SKM-1 (cell line): Measurements from ENCODE around the gene GNAO1.

Experiments used
- DNase-seq: peaks from one replicate; lab custom pipeline; 2025; ENCODE audit not compliant: unreplicated experiment; lab: John Stamatoyannopoulos, UW

Gene GNAO1

GRCh38 chr16:56282451-56282850 is 91.2 kb downstream of the GNAO1 start:
- DNase-seq = peak; percentile 18

DNA sequence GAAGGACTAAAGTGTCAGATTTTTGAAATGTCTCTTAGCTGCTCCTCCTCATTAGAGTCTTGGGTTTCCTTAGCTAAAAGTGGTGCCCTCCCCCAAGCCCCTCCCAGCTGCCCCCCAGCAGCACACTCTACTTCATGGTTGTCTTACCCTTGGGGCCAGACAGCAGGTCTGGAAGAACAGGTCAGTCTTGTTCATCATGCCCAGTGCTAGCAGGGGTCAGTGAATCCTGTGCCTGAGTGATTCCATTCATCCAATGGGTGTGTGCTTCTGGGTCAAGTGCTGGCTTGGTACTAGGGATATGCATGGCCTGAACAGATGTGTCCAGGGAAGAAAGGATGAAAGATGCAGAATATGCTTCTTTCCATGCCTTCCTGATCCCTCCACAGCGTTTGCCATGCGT is 93.2 kb downstream of the GNAO1 start:
- no peak for DNase-seq

- DNase-seq = no peak
These were observed 95.5 kb downstream of the GNAO1 start for GRCh38 chr16:56286809-56287208.

GRCh38 chr16:56288019-56288418 is 96.7 kb downstream of the GNAO1 start:
- DNase-seq = no peak

GRCh38 chr16:56289416-56289815 is 98.1 kb downstream of the GNAO1 start:
- no peak for DNase-seq

GRCh38 chr16:56289862-56290261 is 98.6 kb downstream of the GNAO1 start:
- no peak for DNase-seq

DNA sequence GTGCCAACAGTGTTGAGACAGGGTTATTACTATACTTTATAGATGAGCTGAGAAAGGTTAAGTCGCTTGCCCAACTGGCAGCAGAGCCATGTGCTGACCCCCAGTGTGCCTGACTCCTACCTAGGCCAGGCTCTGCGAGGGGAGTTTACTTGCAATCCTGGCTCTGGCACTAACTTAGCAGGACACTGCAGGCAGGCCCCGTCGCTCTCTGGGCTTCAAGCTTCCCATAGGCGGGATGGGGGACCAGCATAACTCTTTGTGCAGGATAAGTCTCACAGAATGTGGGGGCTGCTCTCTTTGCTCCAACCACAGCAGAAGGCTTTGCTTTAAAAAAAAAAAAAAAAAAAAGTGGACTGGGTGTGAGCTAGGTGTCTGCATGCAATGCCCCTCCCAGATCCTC is 102.7 kb downstream of the GNAO1 start:
- DNase-seq = no peak

- no peak for DNase-seq
These were observed 103.3 kb downstream of the GNAO1 start for GRCh38 chr16:56294579-56294978.

GRCh38 chr16:56295059-56295665 is 103.9 kb downstream of the GNAO1 start:
- DNase-seq = no peak

DNA sequence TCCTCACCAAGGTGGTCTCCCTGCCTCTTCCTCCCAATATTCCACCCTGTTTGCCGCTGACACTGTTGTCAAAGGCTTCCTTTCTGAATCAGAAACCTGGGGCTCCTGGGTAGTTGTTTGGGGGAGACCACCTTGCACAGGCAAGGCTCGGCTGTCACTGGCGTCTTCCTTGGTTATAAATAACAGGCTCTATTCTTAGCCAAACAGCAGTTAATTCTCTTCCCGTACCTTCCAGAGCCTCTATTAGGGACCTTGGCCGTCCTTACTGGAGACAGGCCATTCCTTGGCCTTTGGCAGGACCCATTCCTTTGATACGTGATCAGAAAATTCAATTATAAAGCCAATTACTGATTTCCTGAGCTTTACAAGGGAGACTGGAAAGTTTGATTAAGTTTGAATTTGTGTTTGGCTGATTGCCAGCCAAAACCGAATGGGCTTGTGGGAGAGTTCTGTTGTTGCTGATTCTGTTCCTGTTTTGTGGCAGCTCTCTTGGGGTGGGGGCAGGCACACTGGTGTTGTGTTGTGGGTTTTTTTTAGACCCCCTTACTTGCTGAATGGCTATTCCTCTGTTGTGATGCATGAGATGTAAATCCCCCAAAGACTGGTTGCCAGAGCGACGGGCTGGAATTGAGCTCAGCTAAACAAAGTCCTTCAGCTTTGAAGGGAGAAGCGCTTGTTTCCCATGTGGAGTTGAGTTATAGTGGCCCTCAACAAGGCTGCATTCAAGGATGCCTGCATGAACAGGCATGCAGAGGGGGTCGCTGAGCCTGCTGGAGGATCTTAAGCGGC is 104.6 kb downstream of the GNAO1 start:
- no peak for DNase-seq

GRCh38 chr16:56297684-56298083 is 106.4 kb downstream of the GNAO1 start:
- no peak for DNase-seq

GRCh38 chr16:56298116-56298515 is 106.8 kb downstream of the GNAO1 start:
- DNase-seq = no peak

- DNase-seq = no peak
These were observed 107.8 kb downstream of the GNAO1 start for GRCh38 chr16:56298948-56299596.

DNA sequence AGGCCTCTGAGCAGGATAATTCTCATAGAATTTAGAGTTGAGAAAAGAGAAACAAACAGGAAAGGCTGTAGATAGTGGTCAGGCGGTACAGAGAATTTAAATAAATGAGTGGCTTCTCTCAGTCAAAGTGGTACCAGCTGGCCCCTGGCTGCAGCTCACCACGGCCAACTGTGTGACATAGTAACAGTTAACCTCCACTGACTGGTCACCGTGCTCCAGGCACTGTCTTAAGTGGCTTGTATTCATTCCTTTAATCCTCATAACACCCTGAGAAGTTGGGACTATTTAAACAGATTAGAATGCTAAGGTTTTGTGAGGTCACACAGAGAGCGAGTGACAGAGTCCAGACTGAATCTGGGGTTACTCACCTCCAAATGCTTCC is 108.9 kb downstream of the GNAO1 start:
- DNase-seq = no peak

DNA sequence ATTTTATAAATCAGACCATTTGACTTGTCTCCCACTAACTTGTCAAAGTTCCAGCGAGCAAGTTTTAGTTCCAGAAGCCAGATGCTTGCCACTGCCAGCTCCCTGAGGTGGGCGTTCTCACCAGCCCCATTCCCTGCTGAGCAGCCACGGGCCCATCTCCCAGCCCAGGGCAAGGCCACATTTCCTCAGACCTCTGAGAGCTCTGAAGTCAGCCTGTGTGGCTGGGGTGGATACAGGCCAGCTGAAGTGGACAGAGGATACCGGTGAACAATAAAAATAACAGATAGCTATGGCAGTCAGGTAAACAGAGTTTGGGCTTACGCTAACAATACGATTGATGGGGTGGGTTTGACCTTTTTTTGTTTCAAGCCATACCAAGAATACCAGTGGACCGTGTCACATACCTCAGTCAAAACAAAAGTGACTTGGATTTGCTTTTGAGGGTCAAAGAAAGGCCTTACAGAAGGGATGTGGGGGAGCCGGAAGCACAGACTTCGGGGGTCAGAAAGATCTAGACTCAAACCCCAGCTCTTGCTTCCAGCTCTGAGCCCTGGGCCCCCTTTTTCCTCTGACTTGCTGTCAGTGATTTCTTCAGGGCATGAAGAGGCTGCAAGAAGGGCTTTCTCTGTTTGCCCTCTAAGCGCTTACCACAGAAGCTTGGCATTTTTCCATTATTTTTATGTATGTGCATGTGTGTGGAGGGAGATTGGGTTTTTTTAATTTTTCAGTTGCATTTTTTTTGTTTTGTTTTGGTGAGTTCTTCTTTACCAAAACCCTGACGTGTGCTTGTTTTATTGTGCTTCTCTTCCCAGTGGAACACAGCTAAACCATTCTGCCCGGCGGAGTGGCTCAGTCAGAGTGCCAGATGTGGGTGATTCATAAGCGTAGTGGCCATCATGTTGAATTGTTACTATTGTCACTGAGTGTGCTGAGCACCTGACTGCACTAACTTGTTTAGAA is 109.9 kb downstream of the GNAO1 start:
- no peak for DNase-seq

DNA sequence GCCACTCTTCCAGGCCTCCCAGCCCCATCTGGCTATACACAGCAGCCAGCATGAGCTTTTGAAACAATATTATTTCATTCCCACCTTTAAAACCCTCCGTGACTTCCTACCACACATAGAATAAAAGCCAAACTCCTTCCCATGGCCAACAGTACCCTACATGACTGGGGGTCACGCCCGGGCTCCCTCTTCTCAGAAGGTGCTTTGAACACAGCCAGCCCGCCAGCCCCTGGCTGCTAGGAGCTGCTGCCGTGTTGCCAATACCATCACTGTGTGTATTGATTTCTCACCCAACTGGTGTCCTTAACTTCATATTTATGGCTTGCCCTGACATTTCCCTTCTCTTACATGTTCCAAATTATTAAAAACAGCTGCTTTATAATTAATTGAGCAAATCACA is 111.2 kb downstream of the GNAO1 start:
- no peak for DNase-seq

- DNase-seq = no peak
These were observed 111.9 kb downstream of the GNAO1 start for GRCh38 chr16:56303066-56303715.

GRCh38 chr16:56303880-56304279 is 112.6 kb downstream of the GNAO1 start:
- no peak for DNase-seq

DNA sequence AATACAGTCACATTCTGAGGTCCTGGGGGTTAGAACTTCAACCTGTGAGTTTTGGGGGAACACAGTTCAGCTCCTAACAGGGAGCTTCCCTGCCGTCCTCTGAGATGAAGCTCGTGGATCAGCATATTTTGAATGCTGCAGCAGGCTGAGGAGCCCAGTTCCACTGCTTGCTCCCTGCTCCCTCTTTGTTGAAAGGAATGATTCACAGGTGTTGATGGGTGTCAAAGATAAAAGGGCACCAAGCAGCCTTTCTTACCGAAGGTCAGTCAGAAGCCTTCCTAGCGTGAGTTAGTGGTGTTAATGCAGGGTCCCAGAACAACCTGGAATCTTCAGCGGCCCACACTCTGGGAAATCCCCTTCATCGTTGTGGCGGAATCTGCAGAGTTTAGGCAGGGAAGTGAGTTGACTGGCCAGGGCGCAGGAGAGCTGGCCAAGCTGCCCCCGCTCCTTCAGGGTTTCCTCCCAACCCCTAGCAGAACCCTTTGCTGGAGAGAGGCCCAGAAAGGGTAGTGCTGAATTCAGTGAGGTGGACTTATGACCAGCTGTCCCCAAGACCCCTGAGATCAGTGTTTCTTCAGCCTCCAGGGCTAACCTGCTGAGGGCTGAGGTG is 114.8 kb downstream of the GNAO1 start:
- no peak for DNase-seq
